Measurements from ENCODE around the gene TMOD1. TPM values are rescaled to one million over a fixed set of nuclear protein-coding genes. Genes with fewer than 3 reads are reported as not detected.

TMOD1 gene
- total and polyA plus RNA-seq, 2 donors (not counting 1 experiment from before 2014, with no cell fraction given) = 0.98 to 4.0 TPM

DNA sequence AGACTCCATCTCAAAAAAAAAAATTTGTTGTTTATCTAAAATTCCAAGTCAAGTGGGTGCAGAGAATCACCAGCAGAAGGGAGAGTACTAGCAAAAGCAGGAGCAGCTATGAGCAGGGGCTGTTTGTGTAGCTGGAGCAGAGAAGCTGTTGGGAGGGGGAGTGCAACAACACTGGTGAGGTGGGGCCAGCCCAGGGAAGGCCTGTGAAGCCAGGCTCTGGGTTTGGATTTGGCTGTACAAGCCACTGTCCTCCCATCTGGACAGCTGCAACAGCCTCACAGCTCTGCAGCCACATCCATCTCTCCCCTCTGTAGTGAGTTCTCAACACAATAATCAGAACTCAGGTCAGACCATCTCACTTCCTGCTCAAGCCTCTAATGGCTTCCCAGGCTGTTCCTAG lies 59.4 kb downstream of the TMOD1 start:
- no peak overlapping the region for H3K27ac ChIP-seq (ENCODE audit: insufficient read depth, low read length)
- peaks cover 3% of the 10 kb centered on the region for H3K4me1 ChIP-seq (ENCODE audit: control insufficient read depth, extremely low read depth, insufficient read depth, low read length)
- no peak overlapping the region for H3K4me2 ChIP-seq (ENCODE audit: extremely low read depth, insufficient read depth, low read length)
- no peak for TF ChIP-seq EZH2 (IDR thresholded peaks at IDR 0.05; ENCODE audit: low read length, missing control alignments)
- TF ChIP-seq, protein P1, sequence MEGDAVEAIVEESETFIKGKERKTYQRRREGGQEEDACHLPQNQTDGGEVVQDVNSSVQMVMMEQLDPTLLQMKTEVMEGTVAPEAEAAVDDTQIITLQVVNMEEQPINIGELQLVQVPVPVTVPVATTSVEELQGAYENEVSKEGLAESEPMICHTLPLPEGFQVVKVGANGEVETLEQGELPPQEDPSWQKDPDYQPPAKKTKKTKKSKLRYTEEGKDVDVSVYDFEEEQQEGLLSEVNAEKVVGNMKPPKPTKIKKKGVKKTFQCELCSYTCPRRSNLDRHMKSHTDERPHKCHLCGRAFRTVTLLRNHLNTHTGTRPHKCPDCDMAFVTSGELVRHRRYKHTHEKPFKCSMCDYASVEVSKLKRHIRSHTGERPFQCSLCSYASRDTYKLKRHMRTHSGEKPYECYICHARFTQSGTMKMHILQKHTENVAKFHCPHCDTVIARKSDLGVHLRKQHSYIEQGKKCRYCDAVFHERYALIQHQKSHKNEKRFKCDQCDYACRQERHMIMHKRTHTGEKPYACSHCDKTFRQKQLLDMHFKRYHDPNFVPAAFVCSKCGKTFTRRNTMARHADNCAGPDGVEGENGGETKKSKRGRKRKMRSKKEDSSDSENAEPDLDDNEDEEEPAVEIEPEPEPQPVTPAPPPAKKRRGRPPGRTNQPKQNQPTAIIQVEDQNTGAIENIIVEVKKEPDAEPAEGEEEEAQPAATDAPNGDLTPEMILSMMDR (conservative IDR thresholded peaks at IDR 0.05 in 1 of 2, IDR thresholded peaks at IDR 0.05 in 1 of 2; ENCODE audit: low read depth in 1 of 2, low read length in 2 of 2) = no peak
- H4K20me1 ChIP-seq (ENCODE audit: control insufficient read depth, extremely low read depth, insufficient read depth, low read length) = no peaks in the 10 kb centered on the region
- no peaks in the 10 kb centered on the region for H3K27me3 ChIP-seq (ENCODE audit: control insufficient read depth, insufficient read depth, low read length)
- H2AFZ ChIP-seq (ENCODE audit: low read length) = no peak overlapping the region
- H3K9me3 ChIP-seq (ENCODE audit: control insufficient read depth, insufficient read depth, low read depth, low read length) = no peaks in the 10 kb centered on the region
- no peak overlapping the region for H3K9ac ChIP-seq (ENCODE audit: insufficient read depth, low read length)
- no peaks in the 10 kb centered on the region for H3K36me3 ChIP-seq (ENCODE audit: control insufficient read depth, insufficient read depth, low read length)
- no peaks in the 10 kb centered on the region for H3K79me2 ChIP-seq (ENCODE audit: control insufficient read depth, insufficient read depth, low read length)
- no peak for DNase-seq (ENCODE audit: low read depth in 2 of 2)
- no peak overlapping the region for H3K4me3 ChIP-seq (replicated peaks in 1 of 4; ENCODE audit: control extremely low read depth in 1 of 4, insufficient read depth in 1 of 4, low read depth in 3 of 4, low read length in 4 of 4)

DNA sequence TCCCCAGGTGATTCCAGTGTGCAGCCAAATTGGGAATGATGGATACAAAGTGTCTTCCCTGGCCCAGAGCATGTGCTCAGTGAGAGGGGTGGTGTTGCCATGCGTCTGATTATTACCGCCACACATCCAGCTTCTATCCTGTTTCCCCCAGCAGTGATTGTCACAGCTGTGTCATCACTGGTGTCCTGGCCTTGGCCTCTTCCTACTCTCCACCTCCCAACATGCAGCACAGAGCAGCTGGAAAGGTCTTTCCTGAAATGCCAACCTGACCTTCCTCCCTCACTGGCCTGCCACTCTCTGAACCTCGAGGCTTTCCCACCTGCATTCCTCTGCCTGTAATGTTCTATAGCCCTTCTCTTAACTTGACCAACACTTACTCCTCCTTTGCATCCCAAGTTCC lies 60.0 kb downstream of the TMOD1 start:
- H3K9ac ChIP-seq (ENCODE audit: insufficient read depth, low read length) = no peak overlapping the region
- TF ChIP-seq, protein P1 (conservative IDR thresholded peaks at IDR 0.05 in 1 of 2, IDR thresholded peaks at IDR 0.05 in 1 of 2; ENCODE audit: low read depth in 1 of 2, low read length in 2 of 2) = no peak
- TF ChIP-seq EZH2 (IDR thresholded peaks at IDR 0.05; ENCODE audit: low read length, missing control alignments) = no peak
- DNase-seq (ENCODE audit: low read depth in 2 of 2) = no peak
- H3K36me3 ChIP-seq (ENCODE audit: control insufficient read depth, insufficient read depth, low read length) = no peaks in the 10 kb centered on the region
- H3K9me3 ChIP-seq (ENCODE audit: control insufficient read depth, insufficient read depth, low read depth, low read length) = no peaks in the 10 kb centered on the region
- no peaks in the 10 kb centered on the region for H3K79me2 ChIP-seq (ENCODE audit: control insufficient read depth, insufficient read depth, low read length)
- no peak overlapping the region for H3K4me3 ChIP-seq (replicated peaks in 1 of 4; ENCODE audit: control extremely low read depth in 1 of 4, insufficient read depth in 1 of 4, low read depth in 3 of 4, low read length in 4 of 4)
- H4K20me1 ChIP-seq (ENCODE audit: control insufficient read depth, extremely low read depth, insufficient read depth, low read length) = no peaks in the 10 kb centered on the region
- no peaks in the 10 kb centered on the region for H3K27me3 ChIP-seq (ENCODE audit: control insufficient read depth, insufficient read depth, low read length)
- no peak overlapping the region for H3K27ac ChIP-seq (ENCODE audit: insufficient read depth, low read length)
- no peak overlapping the region for H3K4me2 ChIP-seq (ENCODE audit: extremely low read depth, insufficient read depth, low read length)
- H2AFZ ChIP-seq (ENCODE audit: low read length) = no peak overlapping the region
- H3K4me1 ChIP-seq (ENCODE audit: control insufficient read depth, extremely low read depth, insufficient read depth, low read length) = peaks cover 3% of the 10 kb centered on the region

DNA sequence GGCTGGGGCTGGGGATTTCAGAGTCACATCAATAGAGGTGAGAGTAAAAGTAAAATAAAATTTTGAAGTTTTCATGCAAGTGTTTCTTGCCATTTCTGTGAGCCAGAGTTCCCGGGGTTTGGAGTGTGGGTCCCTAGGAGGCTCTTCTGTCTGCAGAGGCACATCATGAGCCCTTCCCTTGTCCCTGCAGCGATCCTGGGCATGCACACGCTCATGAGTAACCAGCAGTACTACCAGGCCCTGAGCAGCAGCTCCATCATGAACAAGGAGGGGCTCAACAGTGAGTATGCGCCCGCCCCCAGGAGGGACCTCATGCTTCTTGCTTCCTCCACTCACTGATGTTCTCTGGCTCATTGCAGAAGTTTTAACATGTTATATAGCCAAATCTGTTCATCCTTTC lies 61.1 kb downstream of the TMOD1 start:
- H3K9ac ChIP-seq (ENCODE audit: insufficient read depth, low read length) = no peak overlapping the region
- H3K4me2 ChIP-seq (ENCODE audit: extremely low read depth, insufficient read depth, low read length) = no peak overlapping the region
- no peaks in the 10 kb centered on the region for H3K9me3 ChIP-seq (ENCODE audit: control insufficient read depth, insufficient read depth, low read depth, low read length)
- H3K27ac ChIP-seq (ENCODE audit: insufficient read depth, low read length) = no peak overlapping the region
- TF ChIP-seq, protein P1 (conservative IDR thresholded peaks at IDR 0.05 in 1 of 2, IDR thresholded peaks at IDR 0.05 in 1 of 2; ENCODE audit: low read depth in 1 of 2, low read length in 2 of 2) = no peak
- no peak for TF ChIP-seq EZH2 (IDR thresholded peaks at IDR 0.05; ENCODE audit: low read length, missing control alignments)
- H3K4me3 ChIP-seq (replicated peaks in 1 of 4; ENCODE audit: control extremely low read depth in 1 of 4, insufficient read depth in 1 of 4, low read depth in 3 of 4, low read length in 4 of 4) = no peak overlapping the region
- no peaks in the 10 kb centered on the region for H3K36me3 ChIP-seq (ENCODE audit: control insufficient read depth, insufficient read depth, low read length)
- H2AFZ ChIP-seq (ENCODE audit: low read length) = no peak overlapping the region
- H3K79me2 ChIP-seq (ENCODE audit: control insufficient read depth, insufficient read depth, low read length) = no peaks in the 10 kb centered on the region
- H4K20me1 ChIP-seq (ENCODE audit: control insufficient read depth, extremely low read depth, insufficient read depth, low read length) = no peaks in the 10 kb centered on the region
- H3K4me1 ChIP-seq (ENCODE audit: control insufficient read depth, extremely low read depth, insufficient read depth, low read length) = peaks cover 3% of the 10 kb centered on the region
- no peak for DNase-seq (ENCODE audit: low read depth in 2 of 2)
- H3K27me3 ChIP-seq (ENCODE audit: control insufficient read depth, insufficient read depth, low read length) = no peaks in the 10 kb centered on the region

Measured in fibroblast of lung (primary cell).